NCI-H2196 treated with DMSO at 0.1 percent for 48 hours (cell line): Measurements from ENCODE around the gene PSMB7.

Source experiments
- DNase-seq: peaks from one replicate; lab custom pipeline; 2025; ENCODE audit not compliant: unreplicated experiment; lab: John Stamatoyannopoulos, UW

Gene PSMB7

GRCh38 chr9:124415102-124415851, at the start of gene PSMB7:
Gene PSMB7 (minus strand): TSS chr9:124415442. CDS start chr9:124415425, 17 bp downstream.
- peak; percentile 92 for DNase-seq

GRCh38 chr9:124462739-124463138, 47.5 kb upstream of the PSMB7 start:
- DNase-seq = no peak

GRCh38 chr9:124458441-124458840, 43.2 kb upstream of the PSMB7 start:
- no peak for DNase-seq

GRCh38 chr9:124457887-124458431, 42.7 kb upstream of the PSMB7 start:
- no peak for DNase-seq

- DNase-seq = no peak
Measured at GRCh38 chr9:124457079-124457886, 42.0 kb upstream of the PSMB7 start.

GRCh38 chr9:124456341-124457078, 41.3 kb upstream of the PSMB7 start:
- DNase-seq = no peak

- DNase-seq = no peak
Measured at GRCh38 chr9:124455820-124456219, 40.6 kb upstream of the PSMB7 start.

- DNase-seq = no peak
Measured at GRCh38 chr9:124454791-124455443, 39.7 kb upstream of the PSMB7 start.

- no peak for DNase-seq
Measured at GRCh38 chr9:124454296-124454695, 39.1 kb upstream of the PSMB7 start.

GRCh38 chr9:124453586-124454191, 38.4 kb upstream of the PSMB7 start:
- DNase-seq = no peak

- no peak for DNase-seq
Measured at GRCh38 chr9:124452841-124453585, 37.8 kb upstream of the PSMB7 start.

- no peak for DNase-seq
Measured at GRCh38 chr9:124452326-124452725, 37.1 kb upstream of the PSMB7 start.

- no peak for DNase-seq
Measured at GRCh38 chr9:124450931-124451661, 35.9 kb upstream of the PSMB7 start.

GRCh38 chr9:124450241-124450924, 35.1 kb upstream of the PSMB7 start, which contains the start of gene ADGRD2:
Gene ADGRD2 (plus strand): TSS chr9:124450451. CDS start chr9:124451667, 1,216 bp downstream.
- no peak for DNase-seq

- no peak for DNase-seq
Measured at GRCh38 chr9:124449381-124450151, 34.3 kb upstream of the PSMB7 start.

- DNase-seq = no peak
Measured at GRCh38 chr9:124448019-124448418, 32.8 kb upstream of the PSMB7 start.

GRCh38 chr9:124447297-124447661, 32.0 kb upstream of the PSMB7 start:
- no peak for DNase-seq

GRCh38 chr9:124444166-124444565, 28.9 kb upstream of the PSMB7 start:
- DNase-seq = no peak
